Pancreas (tissue), 10 donors: ENCODE measurements around the gene P2RY12. TPM values are rescaled to one million over a fixed set of nuclear protein-coding genes. Genes with fewer than 3 reads are reported as not detected.

Experiments used
- ATAC-seq, 4 donors: fragments of 200-7000 bp; cut with Tn5 transposase; one replicate each; pipeline versions ENCODE4 v1.8.0 to v1.9.1; 2020; ENCODE audit warnings: mild to moderate bottlenecking in 4 of 4, moderate library complexity in 4 of 4
- DNase-seq, 6 donors: peaks; one replicate each; pipeline ENCODE4 v3.0.0-alpha.2; 2020
- FAIRE-seq: peaks from 2 replicates; lab custom pipeline; 2012; peaks lifted over from hg19 to GRCh38; lab: Jason Lieb, UNC
- H3K27ac ChIP-seq, 4 donors: fragments of 200-600 bp; sonication (generic); 1 replicate in 3 of 4; 2 replicates in 1 of 4; pipeline versions ENCODE4 v1.5.0 to v1.8.0; 2020
- H3K27me3 ChIP-seq, 4 donors: fragments of 200-600 bp; one replicate each; pipeline ENCODE4 v1.8.0; 2021
- H3K36me3 ChIP-seq, 3 donors: fragments of 200-600 bp; sonication (generic) in 1 of 3; one replicate each; pipeline versions ENCODE4 v1.5.0 to v1.8.0; 2020 to 2021
- H3K4me1 ChIP-seq, 3 donors: fragments of 200-600 bp; one replicate each; pipeline ENCODE4 v1.8.0; 2021
- H3K4me3 ChIP-seq, 4 donors: fragments of 200-600 bp; sonication (generic) in 2 of 4; one replicate each; pipeline versions ENCODE4 v1.5.0 to v1.8.0; 2020 to 2021
- H3K9me3 ChIP-seq, 4 donors: fragments of 200-600 bp; one replicate each; pipeline ENCODE4 v1.8.0; 2021
- WGBS, 2 donors: extraction: QIAGEN DNeasy Blood & Tissue Kit; methylation state at CpG; one replicate each; pipeline ENCODE4 v1.1.7; 2013; 5-methylcytosine and 5-hydroxymethylcytosine counted together
- intact Hi-C, 3 donors: fragments of 100-400 bp; cut with DNase I; formaldehyde crosslinking; loops; one replicate each; pipeline versions ENCODE4 v1.11.1 to v1.14.2; 2022
- polyA plus RNA-seq, 2 donors: library from polyadenylated mRNA; stranded (reverse); fragments of 200-250 nt; gene quantifications; one replicate each; pipeline ENCODE4 v1.2.3, GENCODE V29; 2013
- total RNA-seq, 6 donors: library from RNA; stranded (reverse); fragmentation: NEBNext Ultra II Directional in 4 of 6; extraction: Animal tissue kit (Norgen Biotek cat#: 25700) in 4 of 6; gene quantifications; one replicate each; pipeline versions ENCODE4 v1.2.1 to v1.2.4, GENCODE V29; 2021 to 2023
- TF ChIP-seq, protein P1 (sequence below), 4 donors: fragments of 200-600 bp; sonication (generic) in 3 of 4; IDR thresholded peaks; one replicate each; pipeline versions ENCODE4 v1.5.0 to v1.8.0; 2021; ENCODE audit warnings: antibody characterized with exemption in 4 of 4
- donor health status: healthy with polysubstance abuse.
- donor health status: DM: no; HTN: no; CAD: no; lungs with moderate emphysema.
- donor health status: DM: no; HTN: no; CAD: no.
- donor health status: control.
- donor health status: control.
- donor health status: Bipolar disorder and iron deficiency.
- donor health status: DM: yes; HTN: yes; CAD: no.
- donor health status: DM: no; HTN: no; CAD: no.
- donor health status: DM: no; HTN: no; CAD: no.
- donor health status: DM: yes; HTN: yes; CAD: no.

P2RY12 gene
- total and polyA plus RNA-seq, 8 donors, result 0.19 to 3.0 (median 0.33) TPM; not detected in 1

DNA sequence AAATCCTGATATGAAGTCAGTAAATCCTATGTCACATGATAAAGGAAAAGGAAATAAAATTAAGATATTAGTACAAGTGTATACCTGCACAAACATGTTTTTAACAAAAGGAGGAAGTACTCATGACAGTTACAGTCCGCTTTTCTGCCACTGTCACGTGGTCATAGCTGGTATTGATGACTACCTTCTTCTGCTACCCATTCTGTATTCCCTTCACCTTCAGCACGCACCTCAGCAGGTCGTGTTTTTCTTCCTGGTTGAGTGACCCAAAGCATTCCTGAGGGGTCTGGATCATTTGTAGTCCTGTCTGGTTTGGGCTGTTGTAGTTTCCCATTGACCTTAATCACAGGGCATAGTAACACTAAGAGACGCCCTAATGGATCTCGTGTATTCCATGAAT is 35.3 kb upstream of the P2RY12 start:
- DNase-seq (no peak), FAIRE-seq (no peak), ATAC-seq (no peak)
- 68% methylated on average over 6 of the region's 6 CpGs for WGBS, 2 donors
- Histone ChIP-seq H3K36me3 (no peaks in the 10 kb centered on the region), H3K27ac (no peak overlapping the region), H3K9me3 (no peaks in the 10 kb centered on the region), H3K4me3 (no peak overlapping the region), H3K4me1 (no peaks in the 10 kb centered on the region), H3K27me3 (no peaks in the 10 kb centered on the region)
- intact Hi-C loops, result no loop called here
- TF ChIP-seq, protein P1, sequence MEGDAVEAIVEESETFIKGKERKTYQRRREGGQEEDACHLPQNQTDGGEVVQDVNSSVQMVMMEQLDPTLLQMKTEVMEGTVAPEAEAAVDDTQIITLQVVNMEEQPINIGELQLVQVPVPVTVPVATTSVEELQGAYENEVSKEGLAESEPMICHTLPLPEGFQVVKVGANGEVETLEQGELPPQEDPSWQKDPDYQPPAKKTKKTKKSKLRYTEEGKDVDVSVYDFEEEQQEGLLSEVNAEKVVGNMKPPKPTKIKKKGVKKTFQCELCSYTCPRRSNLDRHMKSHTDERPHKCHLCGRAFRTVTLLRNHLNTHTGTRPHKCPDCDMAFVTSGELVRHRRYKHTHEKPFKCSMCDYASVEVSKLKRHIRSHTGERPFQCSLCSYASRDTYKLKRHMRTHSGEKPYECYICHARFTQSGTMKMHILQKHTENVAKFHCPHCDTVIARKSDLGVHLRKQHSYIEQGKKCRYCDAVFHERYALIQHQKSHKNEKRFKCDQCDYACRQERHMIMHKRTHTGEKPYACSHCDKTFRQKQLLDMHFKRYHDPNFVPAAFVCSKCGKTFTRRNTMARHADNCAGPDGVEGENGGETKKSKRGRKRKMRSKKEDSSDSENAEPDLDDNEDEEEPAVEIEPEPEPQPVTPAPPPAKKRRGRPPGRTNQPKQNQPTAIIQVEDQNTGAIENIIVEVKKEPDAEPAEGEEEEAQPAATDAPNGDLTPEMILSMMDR (IDR thresholded peaks at IDR 0.05), result no peak

DNA sequence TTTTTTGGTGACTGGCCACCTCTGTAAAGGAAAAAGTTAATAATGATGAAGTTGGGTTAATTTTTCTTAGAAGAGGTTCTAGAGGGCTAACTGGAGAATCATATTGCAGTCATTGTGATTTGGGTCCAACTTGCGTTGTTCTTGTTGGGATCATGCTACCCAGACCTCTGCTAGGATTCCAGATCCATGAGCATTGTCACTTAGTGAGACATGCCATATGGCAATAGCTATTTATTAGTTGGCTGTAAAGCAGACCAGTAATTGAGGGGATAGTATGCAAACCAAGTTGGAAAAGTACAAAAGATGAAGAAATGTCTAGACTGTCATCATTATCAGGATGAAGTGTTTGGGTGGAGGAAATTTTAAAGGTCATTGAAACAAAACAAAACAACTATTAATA is 30.7 kb upstream of the P2RY12 start:
- FAIRE-seq (no peak), ATAC-seq (no peak), DNase-seq (no peak)
- Histone ChIP-seq H3K27me3 (no peaks in the 10 kb centered on the region), H3K27ac (no peak overlapping the region), H3K4me1 (no peaks in the 10 kb centered on the region), H3K4me3 (no peak overlapping the region), H3K36me3 (no peaks in the 10 kb centered on the region), H3K9me3 (no peaks in the 10 kb centered on the region)
- intact Hi-C loops, result no loop called here
- WGBS, 2 donors, result 56 to 80% methylated on average over 1 of the region's 1 CpG
- TF ChIP-seq, protein P1 (IDR thresholded peaks at IDR 0.05), result no peak

DNA sequence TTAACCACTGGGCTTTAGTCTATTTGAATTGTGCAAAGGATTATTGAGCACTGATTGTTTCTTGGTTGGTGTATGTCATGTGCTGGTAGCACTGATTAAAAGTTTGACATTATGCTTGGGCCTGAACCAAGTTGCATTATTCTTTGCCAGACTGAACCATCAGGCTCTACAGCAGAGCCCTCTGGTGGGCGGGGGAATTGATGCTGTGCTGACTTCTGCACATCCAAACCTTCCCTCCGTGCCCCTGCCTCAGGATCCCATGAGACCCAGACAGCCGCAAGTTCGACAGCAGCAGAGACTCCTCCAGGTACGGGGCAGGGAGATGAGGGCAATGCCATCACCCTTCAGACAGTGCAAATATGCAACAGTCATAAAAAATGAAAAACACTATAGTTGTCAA is 28.4 kb upstream of the P2RY12 start:
- ATAC-seq (no peak), DNase-seq (no peak), FAIRE-seq (no peak)
- intact Hi-C loops, result no loop called here
- no peaks in the 10 kb centered on the region for H3K36me3 ChIP-seq
- 83% methylated on average over 5 of the region's 5 CpGs for WGBS, 2 donors
- no peaks in the 10 kb centered on the region for H3K9me3 ChIP-seq
- H3K4me1 ChIP-seq, result no peaks in the 10 kb centered on the region
- no peak overlapping the region for H3K27ac ChIP-seq
- H3K27me3 ChIP-seq, result no peaks in the 10 kb centered on the region
- TF ChIP-seq, protein P1 (IDR thresholded peaks at IDR 0.05), result no peak
- H3K4me3 ChIP-seq, result no peak overlapping the region

DNA sequence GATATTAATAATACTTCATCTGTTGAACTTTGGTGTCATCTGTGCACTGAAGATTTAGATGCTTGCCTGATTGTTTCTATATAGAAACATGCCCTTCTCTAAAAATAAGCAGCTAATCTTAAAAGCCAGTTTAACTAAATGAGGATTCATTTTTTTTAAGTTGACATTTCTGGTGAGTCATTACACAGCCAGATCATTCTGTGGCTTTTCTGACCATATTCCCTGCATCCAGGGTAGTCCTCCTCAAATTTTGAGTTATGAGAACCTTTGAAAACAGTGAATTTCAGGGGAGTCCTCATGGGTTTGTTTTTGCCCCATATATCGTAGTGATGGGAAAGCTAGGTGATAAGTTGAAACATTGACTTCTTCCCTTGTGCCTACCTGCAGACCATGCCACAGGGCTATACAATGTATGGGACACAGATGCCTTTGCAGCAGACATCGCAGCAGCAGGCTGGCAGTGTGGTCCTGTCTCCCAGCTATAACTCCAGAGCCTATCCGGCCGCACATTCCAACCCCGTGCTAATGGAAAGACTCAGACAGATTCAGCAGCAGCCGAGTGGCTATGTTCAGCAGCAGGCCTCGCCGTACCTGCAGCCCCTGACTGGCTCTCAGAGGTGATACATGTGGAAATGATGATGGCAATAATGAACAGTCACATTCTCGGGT is 26.5 kb upstream of the P2RY12 start:
- Histone ChIP-seq H3K4me1 (no peaks in the 10 kb centered on the region), H3K27me3 (no peaks in the 10 kb centered on the region), H3K4me3 (no peak overlapping the region), H3K27ac (no peak overlapping the region), H3K36me3 (no peaks in the 10 kb centered on the region), H3K9me3 (no peaks in the 10 kb centered on the region)
- no peak for FAIRE-seq
- WGBS, 2 donors, result 75 to 79% methylated on average over 9 of the region's 9 CpGs
- TF ChIP-seq, protein P1 (IDR thresholded peaks at IDR 0.05), result no peak
- intact Hi-C loops, result no loop called here
- ATAC-seq, result no peak
- no peak for DNase-seq

DNA sequence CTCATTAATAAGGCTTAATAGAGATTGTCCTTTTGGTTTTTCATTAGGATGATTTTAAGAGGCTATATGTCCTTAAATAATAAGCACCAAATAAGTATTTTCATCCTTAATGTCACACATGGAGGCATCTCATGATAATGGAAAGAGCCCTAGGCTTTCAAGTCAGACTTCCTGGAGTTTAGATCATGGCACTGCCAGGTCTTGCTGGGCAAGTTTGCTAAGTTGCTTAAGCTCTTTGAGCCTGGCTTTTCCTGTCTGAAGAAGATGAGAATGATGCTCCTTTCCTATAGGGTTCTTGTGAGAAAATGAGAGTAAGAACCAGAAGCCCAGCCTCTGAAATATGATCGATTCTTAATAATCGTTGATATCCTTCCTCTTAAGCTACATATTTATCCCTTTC is 23.4 kb upstream of the P2RY12 start:
- H3K9me3 ChIP-seq, result no peaks in the 10 kb centered on the region
- 82 to 95% methylated on average over 2 of the region's 2 CpGs for WGBS, 2 donors
- H3K4me3 ChIP-seq, result no peak overlapping the region
- intact Hi-C loops, result no loop called here
- DNase-seq, result no peak
- TF ChIP-seq, protein P1 (IDR thresholded peaks at IDR 0.05), result no peak
- ATAC-seq, result no peak
- H3K36me3 ChIP-seq, result no peaks in the 10 kb centered on the region
- H3K27me3 ChIP-seq, result no peaks in the 10 kb centered on the region
- H3K27ac ChIP-seq, result no peak overlapping the region
- no peaks in the 10 kb centered on the region for H3K4me1 ChIP-seq
- no peak for FAIRE-seq
